ENCODE data around the gene UBE4B.

Gene UBE4B

DNA sequence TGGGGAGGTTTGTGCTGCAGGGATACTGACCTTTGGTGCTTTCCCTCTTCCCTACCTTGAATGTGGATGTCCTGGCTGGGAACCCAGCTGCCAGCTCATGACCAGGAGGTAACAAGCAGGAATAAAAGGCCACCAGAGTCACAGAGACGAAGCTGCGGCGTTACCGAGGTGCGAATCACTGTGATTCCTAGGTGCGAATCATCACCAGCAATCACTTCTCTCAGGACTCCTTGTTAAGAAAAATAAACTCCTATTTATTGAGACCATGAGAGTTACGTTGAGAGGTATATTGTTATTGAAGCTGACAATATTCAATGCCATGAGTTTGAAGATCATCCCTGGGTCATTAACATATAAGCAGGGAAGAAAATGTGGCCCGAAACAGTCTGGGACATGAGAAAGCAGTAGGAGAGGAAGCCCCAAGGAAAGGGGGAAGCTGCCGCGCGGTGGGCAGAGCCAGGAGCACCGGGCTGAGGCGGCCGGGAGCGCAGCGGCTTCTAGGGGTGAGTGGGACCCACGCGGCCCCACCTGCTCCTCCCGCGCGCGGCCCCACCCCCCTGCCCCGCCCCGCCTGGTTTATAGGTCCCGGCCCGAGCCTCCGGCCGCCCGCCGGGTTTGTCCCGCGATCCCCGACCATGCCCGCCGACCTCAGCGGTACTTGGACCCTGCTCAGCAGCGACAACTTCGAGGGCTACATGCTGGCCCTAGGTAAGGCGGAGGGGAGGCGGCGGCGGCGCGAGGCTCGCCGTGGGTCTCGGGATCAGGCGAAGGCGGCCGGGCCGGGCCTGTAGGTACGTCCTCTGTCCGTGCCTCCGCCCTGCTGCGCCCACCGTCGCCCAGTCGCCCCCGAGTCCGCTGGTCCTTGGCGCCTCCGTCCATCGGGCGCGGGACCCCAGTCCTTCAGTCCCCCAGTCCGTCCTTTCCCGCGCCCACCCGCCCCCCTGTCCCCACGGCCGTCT lies 35.9 kb upstream of the UBE4B start, which contains the start of gene RBP7:
TSS of gene RBP7 (plus strand) at position 605 of the 959 bp plus-strand sequence. CDS start at position 636, 31 bp downstream.
- TF ChIP-seq, protein P1, sequence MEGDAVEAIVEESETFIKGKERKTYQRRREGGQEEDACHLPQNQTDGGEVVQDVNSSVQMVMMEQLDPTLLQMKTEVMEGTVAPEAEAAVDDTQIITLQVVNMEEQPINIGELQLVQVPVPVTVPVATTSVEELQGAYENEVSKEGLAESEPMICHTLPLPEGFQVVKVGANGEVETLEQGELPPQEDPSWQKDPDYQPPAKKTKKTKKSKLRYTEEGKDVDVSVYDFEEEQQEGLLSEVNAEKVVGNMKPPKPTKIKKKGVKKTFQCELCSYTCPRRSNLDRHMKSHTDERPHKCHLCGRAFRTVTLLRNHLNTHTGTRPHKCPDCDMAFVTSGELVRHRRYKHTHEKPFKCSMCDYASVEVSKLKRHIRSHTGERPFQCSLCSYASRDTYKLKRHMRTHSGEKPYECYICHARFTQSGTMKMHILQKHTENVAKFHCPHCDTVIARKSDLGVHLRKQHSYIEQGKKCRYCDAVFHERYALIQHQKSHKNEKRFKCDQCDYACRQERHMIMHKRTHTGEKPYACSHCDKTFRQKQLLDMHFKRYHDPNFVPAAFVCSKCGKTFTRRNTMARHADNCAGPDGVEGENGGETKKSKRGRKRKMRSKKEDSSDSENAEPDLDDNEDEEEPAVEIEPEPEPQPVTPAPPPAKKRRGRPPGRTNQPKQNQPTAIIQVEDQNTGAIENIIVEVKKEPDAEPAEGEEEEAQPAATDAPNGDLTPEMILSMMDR (IDR thresholded peaks at IDR 0.05): no peak

DNA sequence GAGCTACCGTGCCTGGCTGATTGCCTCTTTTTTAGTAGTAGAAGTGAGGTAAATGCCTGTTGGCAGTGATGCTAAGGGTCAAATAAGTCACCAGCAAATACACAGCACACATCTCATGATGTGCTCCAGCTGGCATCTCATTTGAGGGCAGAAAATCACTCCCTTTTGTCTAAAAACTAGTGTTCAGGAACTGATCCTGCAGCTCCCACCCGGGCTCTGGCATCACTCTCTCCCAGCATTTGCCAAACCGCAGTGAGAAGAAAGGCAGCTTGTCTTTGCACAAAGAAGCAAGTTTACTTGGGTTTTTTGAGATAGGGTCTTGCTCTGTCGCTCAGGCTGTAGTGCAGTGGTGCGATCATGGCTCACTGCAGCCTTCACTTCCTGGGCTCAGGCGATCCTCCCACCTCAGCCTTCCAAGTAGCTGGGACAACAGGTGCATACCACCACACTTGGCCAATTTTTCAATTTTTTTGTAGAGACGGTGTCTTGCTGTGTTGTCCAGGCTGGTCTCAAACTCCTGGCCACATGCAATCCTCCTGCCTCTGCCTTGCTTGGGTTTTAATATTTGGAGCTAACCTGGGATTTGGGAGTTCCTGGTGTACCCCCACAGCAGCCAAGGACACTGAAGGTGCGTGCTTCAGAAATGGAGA lies 31.6 kb upstream of the UBE4B start:
- TF ChIP-seq, protein P1 (IDR thresholded peaks at IDR 0.05): no peak

DNA sequence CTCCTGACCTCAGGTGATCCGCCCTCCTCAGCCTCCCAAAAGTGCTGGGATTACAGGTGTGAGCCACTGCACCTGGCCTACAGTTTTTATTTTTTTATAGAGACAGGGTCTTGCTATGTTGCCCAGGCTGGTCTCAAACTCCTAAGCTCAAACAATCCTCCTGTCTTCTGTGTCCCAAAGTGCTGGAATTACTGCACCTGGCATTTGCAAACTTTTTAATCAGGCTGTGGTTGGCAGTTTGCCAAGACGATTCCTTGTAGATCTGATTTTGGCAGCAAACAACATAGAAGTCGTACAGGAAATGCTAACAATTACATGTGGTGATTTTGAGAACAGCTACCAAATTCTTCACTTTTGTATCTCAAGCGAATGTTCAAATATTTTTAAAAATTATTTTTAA lies 25.6 kb upstream of the UBE4B start:
- TF ChIP-seq, protein P1 (IDR thresholded peaks at IDR 0.05): no peak

DNA sequence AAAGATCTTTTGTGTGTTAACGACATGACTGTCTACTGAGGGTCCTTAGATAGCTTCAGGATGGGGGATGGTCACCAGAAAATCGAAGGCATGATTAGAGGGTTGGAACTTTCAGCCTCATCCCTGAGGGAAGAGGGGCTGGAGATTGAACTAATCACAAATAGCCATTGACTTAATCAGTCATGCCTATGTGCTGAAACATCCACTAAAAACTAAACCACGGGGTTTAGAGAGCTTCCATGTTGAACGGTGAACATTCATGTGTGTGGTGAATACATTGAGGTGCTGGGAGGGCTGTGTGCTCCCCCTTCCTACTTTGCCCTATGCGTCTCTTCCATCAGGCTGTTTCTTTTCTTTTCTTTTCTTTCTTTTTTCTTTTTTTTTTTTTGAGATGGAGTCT lies 18.7 kb upstream of the UBE4B start:
- TF ChIP-seq, protein P1 (IDR thresholded peaks at IDR 0.05): no peak

DNA sequence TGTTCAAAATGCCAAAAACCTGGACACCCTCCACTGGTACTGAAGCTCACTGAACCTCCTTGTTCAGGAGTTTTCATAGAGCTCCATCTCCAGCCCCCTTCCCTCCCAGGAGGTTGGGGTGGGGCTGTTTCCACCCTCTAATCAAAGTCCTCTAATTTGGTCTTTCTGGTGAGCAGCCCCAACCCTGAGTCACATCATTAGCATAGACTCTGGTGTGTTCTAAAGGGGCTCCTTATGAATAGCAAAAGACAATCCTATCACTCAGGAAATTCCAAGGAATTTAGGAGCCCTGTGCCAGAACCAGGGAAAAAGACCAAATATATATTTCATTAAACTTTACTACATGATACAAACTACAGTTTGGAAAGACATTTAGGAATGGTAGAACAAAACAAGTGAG lies 13.2 kb upstream of the UBE4B start:
- TF ChIP-seq, protein P1 (IDR thresholded peaks at IDR 0.05): no peak

DNA sequence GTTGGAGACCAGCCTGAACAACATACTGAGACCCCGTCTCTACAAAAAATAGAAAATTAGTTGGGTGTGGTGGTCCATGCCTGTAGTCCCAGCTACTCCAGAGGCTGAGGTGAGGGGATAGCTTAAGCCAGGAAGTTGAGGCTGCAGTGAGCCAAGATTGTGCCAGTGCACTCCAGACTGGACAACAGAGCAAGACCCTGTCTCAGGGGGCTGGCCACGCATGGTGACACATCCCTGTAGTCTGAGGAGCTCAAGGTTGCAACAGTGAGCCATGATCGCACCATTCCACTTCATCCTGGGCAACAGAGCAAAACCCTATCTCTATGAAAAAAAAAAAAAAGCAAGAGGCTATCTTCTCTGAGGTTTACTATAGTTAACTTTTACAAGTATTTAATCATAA lies 12.7 kb upstream of the UBE4B start:
- TF ChIP-seq, protein P1 (IDR thresholded peaks at IDR 0.05): no peak

DNA sequence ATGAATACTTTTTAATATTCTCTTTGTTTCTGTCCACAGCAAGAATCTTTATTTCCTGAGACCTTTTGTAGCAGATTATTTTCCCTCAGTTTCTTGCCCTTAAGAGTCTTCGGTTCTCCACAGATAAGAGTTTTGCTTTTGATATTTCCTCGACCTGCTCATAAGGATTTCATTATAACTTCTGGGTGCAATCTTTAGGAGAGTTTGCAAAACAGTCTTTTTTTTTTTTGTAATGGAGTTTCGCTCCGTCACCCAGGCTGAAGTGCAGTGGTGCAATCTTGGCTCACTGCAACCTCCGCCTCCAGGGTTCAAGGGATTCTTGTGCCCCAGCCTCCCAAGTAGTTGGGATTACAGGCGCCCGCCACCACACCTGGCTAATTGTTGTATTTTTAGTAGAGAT lies 10.1 kb upstream of the UBE4B start:
- TF ChIP-seq, protein P1 (IDR thresholded peaks at IDR 0.05): no peak
